ENCODE data around the gene RBFOX1. TPM values are rescaled to one million over a fixed set of nuclear protein-coding genes. Genes with fewer than 3 reads are reported as not detected.

The RBFOX1 gene
- total RNA-seq, 4 donors from 2014 or later: 0.16 TPM; not detected in 3

GRCh38 chr16:7333180-7333725, 608 bp downstream of the RBFOX1 start:
- no peak for TF ChIP-seq CTCF (IDR thresholded peaks at IDR 0.05; ENCODE audit: low read depth)

- TF ChIP-seq CTCF (IDR thresholded peaks at IDR 0.05; ENCODE audit: low read depth): no peak
These were observed 2.3 kb downstream of the RBFOX1 start for GRCh38 chr16:7334801-7335560.

GRCh38 chr16:7335991-7336634, 3.5 kb downstream of the RBFOX1 start:
- no peak for TF ChIP-seq CTCF (IDR thresholded peaks at IDR 0.05; ENCODE audit: low read depth)

- TF ChIP-seq CTCF (IDR thresholded peaks at IDR 0.05; ENCODE audit: low read depth): no peak
These were observed 4.1 kb downstream of the RBFOX1 start for GRCh38 chr16:7336742-7337141.

- no peak for TF ChIP-seq CTCF (IDR thresholded peaks at IDR 0.05; ENCODE audit: low read depth)
These were observed 6.2 kb downstream of the RBFOX1 start for GRCh38 chr16:7338826-7339225.

GRCh38 chr16:7339700-7340099, 7.1 kb downstream of the RBFOX1 start:
- TF ChIP-seq CTCF (IDR thresholded peaks at IDR 0.05; ENCODE audit: low read depth): no peak

- TF ChIP-seq CTCF (IDR thresholded peaks at IDR 0.05; ENCODE audit: low read depth): no peak
These were observed 8.3 kb downstream of the RBFOX1 start for GRCh38 chr16:7340938-7341337.

Data from subcutaneous adipose tissue (tissue), 4 donors.